ENCODE data around the gene TMSB15A.
"Not testable (repeated sequence)": the region's sequence is repeated elsewhere in the genome, so short reads cannot be mapped to it uniquely, and the experiment has no call there.

The TMSB15A gene

DNA sequence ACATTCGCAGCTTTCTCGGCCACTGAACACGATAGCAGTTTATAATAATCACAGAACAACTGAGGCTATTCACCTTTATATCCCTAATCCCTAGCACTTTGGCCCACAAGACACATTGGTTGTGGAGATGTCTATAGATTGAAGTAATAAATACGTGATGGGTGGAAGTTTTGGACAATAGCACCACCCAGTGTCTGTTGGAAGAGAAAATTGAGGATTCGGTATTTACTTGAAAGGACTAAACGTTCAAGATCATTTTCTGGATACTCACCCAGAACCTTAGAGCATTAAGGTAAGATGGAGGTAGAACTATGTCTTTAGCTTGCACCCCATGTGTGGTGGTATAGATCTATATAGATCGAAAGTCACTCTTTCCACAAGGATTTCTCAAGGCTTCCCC is 787 bp upstream of the TMSB15A start:
- H3K4me3 ChIP-seq (ENCODE audit: low read depth, low read length) = no peak overlapping the region; the same call in 1 of the 2 replicates
- no peak for DNase-seq (ENCODE audit: low read depth)
- TF ChIP-seq, protein P1, sequence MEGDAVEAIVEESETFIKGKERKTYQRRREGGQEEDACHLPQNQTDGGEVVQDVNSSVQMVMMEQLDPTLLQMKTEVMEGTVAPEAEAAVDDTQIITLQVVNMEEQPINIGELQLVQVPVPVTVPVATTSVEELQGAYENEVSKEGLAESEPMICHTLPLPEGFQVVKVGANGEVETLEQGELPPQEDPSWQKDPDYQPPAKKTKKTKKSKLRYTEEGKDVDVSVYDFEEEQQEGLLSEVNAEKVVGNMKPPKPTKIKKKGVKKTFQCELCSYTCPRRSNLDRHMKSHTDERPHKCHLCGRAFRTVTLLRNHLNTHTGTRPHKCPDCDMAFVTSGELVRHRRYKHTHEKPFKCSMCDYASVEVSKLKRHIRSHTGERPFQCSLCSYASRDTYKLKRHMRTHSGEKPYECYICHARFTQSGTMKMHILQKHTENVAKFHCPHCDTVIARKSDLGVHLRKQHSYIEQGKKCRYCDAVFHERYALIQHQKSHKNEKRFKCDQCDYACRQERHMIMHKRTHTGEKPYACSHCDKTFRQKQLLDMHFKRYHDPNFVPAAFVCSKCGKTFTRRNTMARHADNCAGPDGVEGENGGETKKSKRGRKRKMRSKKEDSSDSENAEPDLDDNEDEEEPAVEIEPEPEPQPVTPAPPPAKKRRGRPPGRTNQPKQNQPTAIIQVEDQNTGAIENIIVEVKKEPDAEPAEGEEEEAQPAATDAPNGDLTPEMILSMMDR (IDR thresholded peaks at IDR 0.05; ENCODE audit: control insufficient read depth, extremely low read depth, insufficient read depth) = peak; percentile 32

DNA sequence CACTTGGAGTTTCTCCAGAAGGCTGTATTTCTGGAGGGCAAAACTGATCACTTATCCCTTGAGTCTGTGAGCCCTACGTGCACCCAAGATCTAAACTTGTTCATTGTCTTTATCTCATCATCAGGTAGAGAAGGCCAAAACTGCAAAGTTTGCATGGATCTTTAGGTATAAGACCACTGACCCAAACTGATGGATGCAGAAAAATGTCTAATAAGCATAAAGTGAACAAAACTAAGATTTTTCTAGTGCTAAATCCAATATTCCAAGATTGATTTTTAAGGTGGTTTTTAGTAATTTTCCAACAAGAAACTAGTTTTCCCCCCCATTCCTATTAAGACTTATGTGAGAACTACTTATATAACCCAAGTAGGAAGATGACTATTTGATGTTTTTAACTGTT is 2.0 kb downstream of the TMSB15A start:
- TF ChIP-seq, protein P1 (IDR thresholded peaks at IDR 0.05; ENCODE audit: control insufficient read depth, extremely low read depth, insufficient read depth) = no peak
- DNase-seq (ENCODE audit: low read depth) = no peak
- no peak overlapping the region for H3K4me3 ChIP-seq (ENCODE audit: low read depth, low read length)

DNA sequence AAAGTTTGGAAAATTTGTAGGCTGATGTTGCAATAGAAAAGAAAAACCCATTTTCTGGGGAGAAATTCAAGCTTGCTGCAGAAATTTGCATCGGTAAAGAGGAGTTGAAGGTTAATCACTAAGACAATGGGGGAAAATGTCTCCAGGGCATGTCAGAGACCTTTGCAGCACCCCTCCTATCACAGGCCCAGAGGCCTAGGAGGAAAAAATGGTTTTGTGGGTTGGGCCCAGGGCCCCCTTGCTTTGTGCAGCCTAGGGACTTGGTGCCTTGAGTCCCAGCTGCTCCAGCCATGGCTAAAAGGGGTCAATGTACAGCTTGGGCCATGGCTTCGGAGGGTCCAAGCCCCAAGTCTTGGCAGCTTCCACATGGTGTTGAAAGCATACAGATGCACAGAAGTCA is 17.8 kb downstream of the TMSB15A start:
- no peak overlapping the region for H3K4me3 ChIP-seq (ENCODE audit: low read depth, low read length)
- DNase-seq (ENCODE audit: low read depth) = no peak
- TF ChIP-seq, protein P1 (IDR thresholded peaks at IDR 0.05; ENCODE audit: control insufficient read depth, extremely low read depth, insufficient read depth) = no peak

DNA sequence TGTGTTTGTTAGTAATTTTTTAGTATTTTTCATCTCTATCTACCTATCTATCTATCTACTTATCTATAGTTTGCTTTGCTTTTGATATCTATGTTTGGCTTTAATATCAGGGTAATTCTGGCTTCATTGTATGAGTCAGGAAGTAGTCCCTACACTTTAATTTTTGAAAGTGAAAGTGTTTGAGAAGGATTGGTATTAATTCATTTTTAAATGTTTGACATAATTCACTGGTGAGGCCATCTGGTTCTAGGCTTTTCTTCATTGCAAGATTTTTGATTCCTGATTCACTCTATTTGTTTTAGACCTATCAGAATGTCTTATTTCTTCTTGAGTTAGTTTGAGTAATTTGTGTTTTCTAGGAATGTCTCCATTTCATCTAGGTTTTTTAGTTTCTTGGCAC is 24.8 kb downstream of the TMSB15A start:
- no peak overlapping the region for H3K4me3 ChIP-seq (ENCODE audit: low read depth, low read length)
- no peak for DNase-seq (ENCODE audit: low read depth)
- TF ChIP-seq, protein P1 (IDR thresholded peaks at IDR 0.05; ENCODE audit: control insufficient read depth, extremely low read depth, insufficient read depth) = no peak

DNA sequence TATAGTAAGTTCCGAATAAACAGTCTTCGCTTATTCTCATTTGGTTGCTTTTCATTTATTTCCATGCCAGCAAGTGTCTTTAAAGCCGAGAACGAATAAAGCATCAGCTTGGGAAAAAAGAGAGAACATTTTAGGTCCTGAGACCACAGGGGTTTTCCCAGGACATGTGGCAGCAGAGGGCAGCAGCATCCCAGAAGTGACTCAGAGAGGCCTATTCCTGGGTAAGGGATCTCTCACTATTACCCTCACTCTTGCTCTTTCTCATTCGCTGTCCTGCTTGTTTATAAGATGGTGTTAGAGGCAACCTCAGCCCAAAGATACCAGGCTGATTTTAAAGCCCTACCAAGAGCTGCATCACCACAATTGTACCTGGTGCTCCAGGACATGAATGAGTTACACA is 37.8 kb downstream of the TMSB15A start:
- DNase-seq (ENCODE audit: low read depth); H3K4me3 ChIP-seq (ENCODE audit: low read depth, low read length): not testable (repeated sequence)

DNA sequence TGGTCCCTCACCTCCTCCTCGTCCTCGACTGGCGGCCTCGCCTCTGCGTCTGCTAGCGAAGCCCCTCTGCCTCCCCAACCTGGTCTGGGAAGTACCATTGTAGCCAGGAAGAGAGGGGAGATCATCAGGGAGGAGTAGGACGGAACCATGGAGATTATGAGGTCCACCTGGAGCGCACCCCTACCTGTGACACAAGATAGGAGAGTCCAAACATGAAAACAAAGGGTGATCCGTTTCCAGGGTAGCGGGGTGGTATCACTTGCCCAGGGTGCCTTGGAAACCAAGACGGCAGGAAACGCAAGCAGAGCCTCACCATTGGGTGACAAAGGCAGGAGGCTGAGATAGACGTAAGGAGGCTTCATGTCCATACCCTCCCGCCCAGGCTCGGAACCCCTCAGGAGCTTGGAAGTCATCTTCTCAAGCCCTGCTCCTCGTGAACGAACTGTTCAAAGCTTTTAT is 44.7 kb downstream of the TMSB15A start, which contains the start of gene TCP11X2:
Gene TCP11X2, minus strand, starts transcription at position 51 of the 459 bp plus-strand sequence.
- not testable (repeated sequence) for H3K4me3 ChIP-seq (ENCODE audit: low read depth, low read length); DNase-seq (ENCODE audit: low read depth)

DNA sequence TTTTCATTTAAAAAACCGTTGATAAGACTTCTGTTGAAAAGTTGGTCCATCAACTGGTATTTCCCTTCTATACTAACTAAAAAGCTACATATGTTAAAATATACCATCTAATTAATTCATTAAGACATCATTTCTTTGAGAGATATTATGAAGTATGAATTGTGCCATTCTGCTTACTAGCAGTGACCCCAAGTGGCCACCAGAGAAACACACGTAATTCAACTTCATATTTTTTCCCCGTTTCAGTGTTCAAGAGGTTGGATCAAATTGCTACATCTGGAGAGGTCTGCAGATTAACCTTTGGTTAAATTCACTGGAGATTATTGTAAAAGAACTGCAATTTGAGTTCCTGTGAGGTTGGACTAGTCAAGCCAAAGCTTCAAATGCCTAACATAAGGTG is 46.3 kb downstream of the TMSB15A start:
- H3K4me3 ChIP-seq (ENCODE audit: low read depth, low read length); DNase-seq (ENCODE audit: low read depth): not testable (repeated sequence)

All from LNCaP clone FGC (cell line).